MM.1S (cell line): Measurements from ENCODE around the gene LMTK2.

Source experiments
- DNase-seq: peaks from one replicate; pipeline ENCODE4 v3.0.0-alpha.2; 2015
- H2AFZ ChIP-seq: fragments of 300-600 bp; sonication (generic); 2 replicates; pipeline ENCODE4 v1.6.0; 2016; ENCODE audit warnings: antibody characterized with exemption, low read length
- H3F3A ChIP-seq: fragments of 300-600 bp; sonication (generic); 2 replicates; pipeline ENCODE4 v1.6.1; 2016; ENCODE audit warnings: mild to moderate bottlenecking, antibody characterized with exemption, low read length, moderate library complexity, mixed read lengths; ENCODE audit not compliant: insufficient read depth
- H3K27ac ChIP-seq: fragments of 300-600 bp; sonication (generic); 2 replicates; pipeline ENCODE4 v1.5.1; 2016; ENCODE audit warnings: mild to moderate bottlenecking, low read length
- H3K27me3 ChIP-seq: fragments of 300-600 bp; sonication (generic); replicated peaks from 2 replicates; pipeline ENCODE4 v1.6.0; 2016; ENCODE audit warnings: low read length; ENCODE audit not compliant: insufficient read depth
- H3K36me3 ChIP-seq: fragments of 300-600 bp; sonication (generic); replicated peaks from 2 replicates; pipeline ENCODE4 v1.6.1; 2016; ENCODE audit warnings: mild to moderate bottlenecking, low read length, mixed read lengths; ENCODE audit not compliant: insufficient read depth
- H3K4me1 ChIP-seq: fragments of 300-600 bp; sonication (generic); 2 replicates; pipeline ENCODE4 v1.6.1; 2016; ENCODE audit warnings: low read length, mixed read lengths
- H3K4me2 ChIP-seq: fragments of 300-600 bp; sonication (generic); 2 replicates; pipeline ENCODE4 v1.6.0; 2016; ENCODE audit warnings: low read depth, low read length
- H3K4me3 ChIP-seq: fragments of 300-600 bp; sonication (generic); 2 replicates; pipeline ENCODE4 v1.5.1; 2016; ENCODE audit warnings: low read length, mixed read lengths
- H3K79me2 ChIP-seq: fragments of 300-600 bp; sonication (generic); 2 replicates; pipeline ENCODE4 v1.6.1; 2016; ENCODE audit warnings: mixed run types, low read length, mixed read lengths
- H3K9ac ChIP-seq: fragments of 300-600 bp; sonication (generic); 2 replicates; pipeline ENCODE4 v1.6.1; 2016; ENCODE audit warnings: low read length, mixed read lengths
- H3K9me2 ChIP-seq: fragments of 300-600 bp; sonication (generic); replicated peaks from 2 replicates; pipeline ENCODE4 v1.6.1; 2016; ENCODE audit warnings: mild to moderate bottlenecking, low read length, mixed read lengths; ENCODE audit not compliant: insufficient read depth
- H3K9me3 ChIP-seq: fragments of 300-600 bp; sonication (generic); replicated peaks from 2 replicates; pipeline ENCODE4 v1.6.1; 2016; ENCODE audit warnings: mild to moderate bottlenecking, low read length, mixed read lengths; ENCODE audit not compliant: insufficient read depth
- H4K20me1 ChIP-seq: fragments of 300-600 bp; sonication (generic); 2 replicates; pipeline ENCODE4 v1.6.1; 2016; ENCODE audit warnings: mild to moderate bottlenecking, low read length, moderate library complexity, mixed read lengths; ENCODE audit not compliant: insufficient read depth
- CTCF ChIP-seq: fragments of 300-600 bp; sonication (generic); IDR thresholded peaks from 2 replicates; pipeline ENCODE4 v1.5.1; 2016; ENCODE audit warnings: antibody characterized with exemption, low read length, mixed read lengths
- EZH2 ChIP-seq: fragments of 300-600 bp; sonication (generic); optimal IDR thresholded peaks from 2 replicates; pipeline ENCODE3; 2017; ENCODE audit warnings: low read depth, mild to moderate bottlenecking, antibody characterized with exemption, low read length, mixed read lengths
- EZH2phosphoT487 ChIP-seq: fragments of 300-600 bp; sonication (generic); IDR thresholded peaks from 2 replicates; pipeline ENCODE4 v1.6.1; 2018; ENCODE audit warnings: antibody characterized with exemption, low read length

Gene LMTK2

GRCh38 chr7:98202367-98203195, 95.9 kb downstream of the LMTK2 start:
- H3K27me3 ChIP-seq: no peaks in the 10 kb centered on the region
- H2AFZ ChIP-seq: peak overlapping the region; percentile 36; the same call in 1 of the 2 replicates
- no peaks in the 10 kb centered on the region for H3K9me3 ChIP-seq
- H4K20me1 ChIP-seq: no peaks in the 10 kb centered on the region
- H3K4me1 ChIP-seq: peaks cover 34% of the 10 kb centered on the region
- DNase-seq: peak; percentile 95
- H3K9ac ChIP-seq: peak overlapping the region; percentile 53
- no peaks in the 10 kb centered on the region; the same call in 1 of the 2 replicates for H3K36me3 ChIP-seq
- no peaks in the 10 kb centered on the region for H3K9me2 ChIP-seq
- peak overlapping the region; percentile 67 for H3K27ac ChIP-seq
- H3F3A ChIP-seq: peaks cover 20% of the 10 kb centered on the region
- H3K4me3 ChIP-seq: peak overlapping the region; percentile 12
- no peak for TF ChIP-seq CTCF
- TF ChIP-seq EZH2: no peak
- TF ChIP-seq EZH2phosphoT487: no peak
- peaks cover 32% of the 10 kb centered on the region for H3K79me2 ChIP-seq
- peak overlapping the region; percentile 72 for H3K4me2 ChIP-seq

GRCh38 chr7:98203261-98203963, 96.8 kb downstream of the LMTK2 start:
- Histone ChIP-seq H3F3A (peaks cover 25% of the 10 kb centered on the region), H3K36me3 (no peaks in the 10 kb centered on the region; the same call in 1 of the 2 replicates), H3K27ac (peak overlapping the region; percentile 67; the same call in 1 of the 2 replicates), H3K27me3 (no peaks in the 10 kb centered on the region), H4K20me1 (no peaks in the 10 kb centered on the region), H3K79me2 (peaks cover 32% of the 10 kb centered on the region), H3K4me2 (peak overlapping the region; percentile 72), H3K9me2 (no peaks in the 10 kb centered on the region), H2AFZ (no peak overlapping the region; the same call in 1 of the 2 replicates), H3K4me1 (peaks cover 34% of the 10 kb centered on the region), H3K9me3 (no peaks in the 10 kb centered on the region), H3K4me3 (no peak overlapping the region), H3K9ac (peak overlapping the region; percentile 53; the same call in 1 of the 2 replicates)
- TF ChIP-seq EZH2 (no peak), EZH2phosphoT487 (no peak)
- no peak for DNase-seq

- TF ChIP-seq EZH2 (no peak), CTCF (no peak), EZH2phosphoT487 (no peak)
Observed at GRCh38 chr7:98203964-98204605, 97.4 kb downstream of the LMTK2 start.

More at GRCh38 chr7:98203964-98204605, 97.4 kb downstream of the LMTK2 start:
- peaks cover 29% of the 10 kb centered on the region for H3F3A ChIP-seq
- no peak overlapping the region for H3K4me2 ChIP-seq
- H3K79me2 ChIP-seq: peaks cover 30% of the 10 kb centered on the region
- no peak overlapping the region for H3K4me3 ChIP-seq
- H3K27ac ChIP-seq: no peak overlapping the region
- no peaks in the 10 kb centered on the region for H3K27me3 ChIP-seq
- no peaks in the 10 kb centered on the region; the same call in 1 of the 2 replicates for H3K36me3 ChIP-seq
- H3K9me2 ChIP-seq: no peaks in the 10 kb centered on the region
- DNase-seq: no peak
- H2AFZ ChIP-seq: no peak overlapping the region
- H4K20me1 ChIP-seq: no peaks in the 10 kb centered on the region
- H3K4me1 ChIP-seq: peaks cover 34% of the 10 kb centered on the region
- no peak overlapping the region for H3K9ac ChIP-seq
- no peaks in the 10 kb centered on the region for H3K9me3 ChIP-seq
